ENCODE measurements around the gene GCC1.

Gene GCC1

DNA sequence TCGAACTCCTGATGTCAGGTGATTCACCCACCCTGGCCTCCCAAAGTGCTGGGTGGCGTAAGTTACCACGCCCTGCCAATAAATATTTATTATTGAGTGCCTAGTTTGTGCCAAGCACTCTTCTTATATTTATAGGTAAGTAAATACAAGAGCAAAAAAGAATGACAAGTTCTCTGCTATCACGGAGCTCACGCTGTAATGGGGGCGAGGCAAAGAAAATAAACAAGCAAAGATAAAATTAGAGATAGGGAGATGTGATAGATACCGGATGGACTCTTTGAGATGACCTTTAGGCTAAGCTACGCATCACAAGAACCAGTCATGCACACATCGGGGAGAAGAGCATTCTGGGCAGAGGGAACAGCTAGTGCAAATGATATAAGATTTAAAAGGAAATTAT is 46.3 kb downstream of the GCC1 start:
- DNase-seq (ENCODE audit: low read depth in 2 of 2, low spot score in 1 of 2), result no peak

DNA sequence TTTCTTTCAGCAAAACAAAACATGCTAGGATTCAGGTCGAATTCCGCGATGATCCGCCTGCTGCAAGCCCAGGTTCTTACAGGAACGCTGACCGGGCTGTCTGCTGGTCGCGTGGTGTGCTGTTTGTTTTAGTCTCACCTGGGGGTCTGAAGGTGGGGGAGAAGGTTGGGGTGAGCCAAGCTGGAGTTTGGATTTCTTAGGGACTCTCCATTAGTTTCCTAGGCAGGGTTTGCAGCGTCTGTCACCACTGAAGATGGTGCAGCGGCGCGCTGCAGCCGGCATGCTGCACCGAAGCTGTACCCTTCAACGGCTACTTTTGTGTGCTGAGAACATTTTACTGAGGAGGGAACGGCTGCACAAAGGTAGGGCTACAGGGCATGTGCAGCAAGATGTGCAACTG is 48.7 kb downstream of the GCC1 start:
- no peak for DNase-seq (ENCODE audit: low read depth in 2 of 2, low spot score in 1 of 2)

DNA sequence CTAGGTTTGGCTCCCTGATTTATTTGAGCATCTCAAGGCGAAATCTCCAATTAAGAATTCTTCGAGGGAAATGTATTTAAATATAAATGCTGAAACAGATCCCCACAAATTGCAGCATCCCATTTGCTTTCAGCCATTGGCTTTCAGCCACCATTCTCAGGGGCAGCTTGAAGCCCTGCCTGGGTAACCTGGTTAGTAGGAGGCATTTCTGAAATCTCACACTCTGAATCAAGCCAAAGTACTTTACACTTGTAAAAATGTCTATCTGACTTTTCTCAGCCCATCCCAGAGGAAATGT is 49.1 kb downstream of the GCC1 start:
- no peak for DNase-seq (ENCODE audit: low read depth in 2 of 2, low spot score in 1 of 2)

DNA sequence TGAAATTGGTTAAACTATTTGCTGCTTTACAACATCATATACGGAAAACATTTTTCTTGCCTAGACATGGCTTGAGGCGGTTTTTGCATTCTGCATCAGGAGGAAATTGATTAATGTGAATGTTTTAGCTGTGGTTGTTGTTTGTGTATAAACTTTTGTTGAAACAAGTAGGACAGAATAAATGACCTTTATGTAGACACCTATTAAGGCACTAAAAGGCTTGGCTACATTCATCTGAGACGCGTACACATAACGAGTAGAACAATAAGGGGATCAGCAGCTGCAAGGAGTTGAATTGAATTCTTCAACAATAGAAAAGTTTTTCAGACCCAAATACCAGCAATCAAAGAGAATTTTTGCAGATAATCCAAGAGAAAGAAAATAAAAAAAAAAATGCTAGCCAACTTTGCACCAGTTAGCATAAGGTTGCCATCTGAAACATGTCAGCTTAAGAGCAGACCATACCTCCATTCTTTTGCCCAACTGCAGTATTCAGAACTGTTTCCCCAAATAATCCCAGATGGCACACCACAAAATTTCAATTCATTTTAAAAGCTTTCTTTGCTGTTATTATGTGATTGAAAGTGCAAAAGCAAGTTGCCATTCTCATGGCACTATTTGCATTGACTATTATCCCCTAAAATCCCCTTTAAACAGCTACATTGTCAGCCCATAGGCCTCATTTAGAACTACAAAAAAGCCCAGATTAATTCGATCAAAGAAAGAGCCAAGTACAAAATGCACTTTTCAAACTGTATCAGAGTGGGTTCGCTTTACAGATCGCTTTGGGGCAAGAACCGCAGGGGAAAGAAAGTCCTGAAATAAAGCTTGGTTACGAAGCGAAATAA is 49.6 kb downstream of the GCC1 start:
- DNase-seq (ENCODE audit: low read depth in 2 of 2, low spot score in 1 of 2), result no peak

DNA sequence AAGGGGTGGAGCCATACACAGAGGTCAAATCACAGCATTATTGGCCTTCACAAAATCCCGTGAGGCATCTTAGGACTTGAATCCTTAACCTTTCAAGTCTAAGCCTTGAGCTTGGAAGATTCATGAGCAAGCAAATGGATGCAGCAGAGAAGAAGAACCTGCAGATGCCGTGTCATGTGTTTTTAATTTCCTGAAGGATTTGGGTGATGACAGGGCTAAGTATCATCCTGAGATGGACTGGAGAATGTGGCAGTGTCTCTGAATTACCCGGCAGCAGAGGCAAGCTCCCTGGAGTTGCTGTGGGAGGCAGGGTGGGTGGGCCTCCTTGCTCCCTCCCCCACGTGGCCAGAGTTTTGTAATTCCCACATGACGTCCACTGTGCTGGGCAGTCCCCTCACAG is 50.8 kb downstream of the GCC1 start:
- no peak for DNase-seq (ENCODE audit: low read depth in 2 of 2, low spot score in 1 of 2)

DNA sequence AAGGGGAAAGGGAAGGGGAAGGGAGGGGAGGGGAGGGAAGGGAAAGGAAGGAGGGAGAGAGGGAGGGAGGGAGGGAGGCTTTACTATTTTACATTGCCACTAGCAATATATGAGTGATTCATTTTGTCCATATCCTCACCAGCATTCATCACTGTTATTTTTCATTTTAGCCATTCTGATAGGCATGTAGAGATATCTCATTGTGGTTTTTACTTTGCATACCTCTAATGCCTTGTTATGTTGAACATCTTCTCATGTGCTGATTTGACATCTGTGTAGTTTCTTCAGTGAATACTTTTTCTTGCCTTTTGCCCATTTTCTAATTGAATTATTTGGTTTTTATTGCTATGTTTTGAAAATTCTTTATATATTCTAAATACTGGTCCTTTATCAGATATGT is 52.7 kb downstream of the GCC1 start:
- no peak for DNase-seq (ENCODE audit: low read depth in 2 of 2, low spot score in 1 of 2)

DNA sequence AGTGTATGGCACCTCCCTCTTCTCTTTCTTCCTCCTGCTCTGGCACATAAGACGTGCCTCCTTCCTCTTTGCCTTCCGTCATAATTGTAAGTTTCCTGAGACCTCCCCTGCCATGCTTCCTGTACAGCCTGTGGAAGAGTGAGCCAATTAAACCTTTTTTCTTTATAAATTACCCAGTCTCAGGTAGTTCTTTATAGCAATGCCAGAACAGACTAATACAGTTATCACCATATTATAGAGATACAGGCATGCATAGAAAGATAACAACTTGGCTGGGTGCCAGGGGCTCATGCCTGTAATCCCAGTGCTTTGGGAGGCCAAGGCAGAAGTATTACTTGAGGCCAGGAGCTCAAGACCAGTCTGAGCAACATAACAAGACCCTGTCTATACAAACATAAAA is 53.2 kb downstream of the GCC1 start:
- no peak for DNase-seq (ENCODE audit: low read depth in 2 of 2, low spot score in 1 of 2)

All from stimulated activated CD8-positive, alpha-beta memory T cell treated with anti-CD3 and anti-CD28 coated beads, Interleukin-4, amount 100 ng/mL, for 1 hour (primary cell).